Ascending aorta (tissue), 2 donors: ENCODE measurements around the gene PSME2. TPM values are rescaled to one million over a fixed set of nuclear protein-coding genes. Genes with fewer than 3 reads are reported as not detected.

Experiments used
- DNase-seq, 2 donors: peaks; one replicate each; pipeline ENCODE4 v3.0.0-alpha.2; 2019; ENCODE audit warnings: low spot score in 2 of 2
- H3K27ac ChIP-seq, 2 donors: fragments of 200-600 bp; sonication (generic); one replicate each; pipeline ENCODE4 v1.5.1; 2016 to 2017; ENCODE audit warnings: mild to moderate bottlenecking in 1 of 2
- H3K27me3 ChIP-seq: fragments of 200-600 bp; sonication (generic); one replicate; pipeline ENCODE4 v1.5.1; 2017
- H3K36me3 ChIP-seq, 2 donors: fragments of 200-600 bp; sonication (generic); one replicate each; pipeline ENCODE4 v1.5.1; 2016
- H3K4me1 ChIP-seq, 2 donors: fragments of 200-600 bp; sonication (generic); one replicate each; pipeline ENCODE4 v1.5.1; 2016 to 2017; ENCODE audit warnings: mild to moderate bottlenecking in 1 of 2
- H3K4me3 ChIP-seq, 2 donors: fragments of 200-600 bp; sonication (generic); one replicate each; pipeline ENCODE4 v1.5.1; 2016 to 2017; ENCODE audit warnings: mild to moderate bottlenecking in 1 of 2
- H3K9me3 ChIP-seq, 2 donors: fragments of 200-600 bp; sonication (generic); one replicate each; pipeline ENCODE4 v1.5.1; 2016
- intact Hi-C: fragments of 100-400 bp; cut with DNase I; formaldehyde crosslinking; loops from one replicate; pipeline ENCODE4 v1.15.1; 2023
- total RNA-seq: library from RNA; depleted of rRNA; stranded (reverse); fragments of >200 nt; gene quantifications from one replicate; pipeline ENCODE4 v1.1.0, GENCODE V29; 2016
- TF ChIP-seq, protein P1 (sequence below), 3 experiments: fragments of 200-600 bp in 2 of 3; fragments of 450-650 bp in 1 of 3; sonication (generic) in 2 of 3; IDR thresholded peaks; one replicate each; pipeline ENCODE4 v1.5.1; 2016 to 2019; ENCODE audit warnings: antibody characterized with exemption in 3 of 3, mild to moderate bottlenecking in 1 of 3, moderate library complexity in 1 of 3

The PSME2 gene
- total RNA-seq, 1 donor from 2014 or later = 100 TPM

DNA sequence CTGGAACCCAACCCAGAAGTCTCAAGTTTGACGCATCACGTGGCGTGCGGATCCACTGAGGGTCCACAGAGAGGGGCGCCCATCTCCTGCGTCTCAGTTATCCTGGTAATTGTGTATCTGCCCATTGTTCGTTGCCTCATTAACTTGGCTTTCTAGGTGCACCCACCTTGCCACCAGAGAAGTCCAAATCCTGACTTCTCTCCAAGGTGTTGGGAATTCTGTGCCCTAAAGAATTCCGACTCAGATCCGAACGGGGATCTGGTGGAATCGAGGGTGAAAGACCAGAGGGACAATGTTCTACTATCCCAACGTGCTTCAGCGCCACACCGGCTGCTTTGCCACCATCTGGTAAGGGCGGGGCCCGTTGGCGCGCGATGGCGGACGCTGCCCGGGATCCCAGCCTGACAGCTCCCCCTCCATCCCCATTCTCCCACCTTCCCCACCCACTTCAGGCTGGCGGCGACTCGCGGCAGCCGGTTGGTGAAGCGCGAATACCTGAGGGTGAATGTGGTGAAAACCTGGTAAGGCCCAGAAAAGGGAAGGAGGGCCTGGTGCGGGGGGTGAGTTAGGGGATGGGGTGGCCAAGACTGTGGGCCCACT is 26.0 kb upstream of the PSME2 start:
- Histone ChIP-seq H3K27me3 (no peaks in the 10 kb centered on the region), H3K36me3 (peaks cover 5 to 20% of the 10 kb centered on the region in 2 donors), H3K9me3 (no peaks in the 10 kb centered on the region), H3K4me1 (peaks cover 2 to 6% of the 10 kb centered on the region in 2 donors), H3K4me3 (peak overlapping the region; percentile 27 to 58), H3K27ac (peak overlapping the region in 1 of 2 donors; percentile 18)
- TF ChIP-seq, protein P1, sequence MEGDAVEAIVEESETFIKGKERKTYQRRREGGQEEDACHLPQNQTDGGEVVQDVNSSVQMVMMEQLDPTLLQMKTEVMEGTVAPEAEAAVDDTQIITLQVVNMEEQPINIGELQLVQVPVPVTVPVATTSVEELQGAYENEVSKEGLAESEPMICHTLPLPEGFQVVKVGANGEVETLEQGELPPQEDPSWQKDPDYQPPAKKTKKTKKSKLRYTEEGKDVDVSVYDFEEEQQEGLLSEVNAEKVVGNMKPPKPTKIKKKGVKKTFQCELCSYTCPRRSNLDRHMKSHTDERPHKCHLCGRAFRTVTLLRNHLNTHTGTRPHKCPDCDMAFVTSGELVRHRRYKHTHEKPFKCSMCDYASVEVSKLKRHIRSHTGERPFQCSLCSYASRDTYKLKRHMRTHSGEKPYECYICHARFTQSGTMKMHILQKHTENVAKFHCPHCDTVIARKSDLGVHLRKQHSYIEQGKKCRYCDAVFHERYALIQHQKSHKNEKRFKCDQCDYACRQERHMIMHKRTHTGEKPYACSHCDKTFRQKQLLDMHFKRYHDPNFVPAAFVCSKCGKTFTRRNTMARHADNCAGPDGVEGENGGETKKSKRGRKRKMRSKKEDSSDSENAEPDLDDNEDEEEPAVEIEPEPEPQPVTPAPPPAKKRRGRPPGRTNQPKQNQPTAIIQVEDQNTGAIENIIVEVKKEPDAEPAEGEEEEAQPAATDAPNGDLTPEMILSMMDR (IDR thresholded peaks at IDR 0.05) = no peak
- intact Hi-C loops = no loop called here
- DNase-seq = no peak

DNA sequence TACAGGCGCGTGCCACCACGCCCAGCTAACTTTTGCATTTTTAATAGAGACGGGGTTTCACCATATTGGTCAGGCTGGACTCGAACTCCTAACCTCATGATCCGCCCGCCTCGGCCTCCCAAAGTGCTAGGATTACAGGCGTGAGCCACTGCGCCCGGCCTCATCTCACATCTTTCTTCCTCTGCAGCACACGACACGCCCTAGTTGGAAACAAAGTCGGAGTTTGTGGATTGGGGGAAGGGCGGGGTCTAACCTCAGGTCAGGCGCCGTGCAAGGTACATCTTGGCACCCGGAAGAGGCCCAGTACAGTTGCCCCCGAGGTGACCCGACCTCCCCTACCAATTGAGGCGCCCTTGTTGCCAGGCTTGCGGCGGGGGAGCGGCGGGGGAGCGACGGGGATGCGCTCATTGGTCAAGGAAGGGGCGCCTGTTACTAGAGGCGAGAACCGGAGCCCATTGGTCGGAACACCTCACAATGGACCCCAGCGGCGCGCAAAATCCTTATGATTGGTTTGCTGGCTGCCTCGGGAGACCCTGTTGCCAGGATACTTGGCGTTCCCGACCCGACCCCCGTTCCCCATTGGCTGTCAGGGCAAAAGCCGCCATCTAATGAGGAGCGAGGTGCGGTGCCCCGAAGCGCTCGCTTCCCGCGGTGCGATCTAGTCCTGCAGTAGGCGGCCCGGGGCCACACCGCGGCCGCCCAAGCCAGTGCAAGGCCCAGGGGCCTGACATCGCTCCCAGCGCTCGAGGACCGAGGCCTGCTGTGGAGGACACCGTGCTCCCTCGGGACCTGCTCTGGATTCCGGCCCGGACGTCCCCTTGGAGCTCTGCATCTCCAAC is 25.2 kb upstream of the PSME2 start, which contains the start of gene REC8:
TSS of gene REC8 (plus strand) at position 659 of the 839 bp plus-strand sequence. CDS start 473 bp downstream, outside the sequence.
- no peaks in the 10 kb centered on the region for H3K27me3 ChIP-seq
- intact Hi-C loops = no loop called here
- TF ChIP-seq, protein P1 (IDR thresholded peaks at IDR 0.05) = no peak
- peaks cover 2 to 6% of the 10 kb centered on the region in 2 donors for H3K4me1 ChIP-seq
- peaks cover 9 to 19% of the 10 kb centered on the region in 2 donors for H3K36me3 ChIP-seq
- peak; percentile 38 to 85 for DNase-seq
- no peaks in the 10 kb centered on the region for H3K9me3 ChIP-seq
- H3K4me3 ChIP-seq = peak within 1 kb of the TSS; percentile 27 to 58
- peak within 1 kb of the TSS; percentile 1 to 18 for H3K27ac ChIP-seq

DNA sequence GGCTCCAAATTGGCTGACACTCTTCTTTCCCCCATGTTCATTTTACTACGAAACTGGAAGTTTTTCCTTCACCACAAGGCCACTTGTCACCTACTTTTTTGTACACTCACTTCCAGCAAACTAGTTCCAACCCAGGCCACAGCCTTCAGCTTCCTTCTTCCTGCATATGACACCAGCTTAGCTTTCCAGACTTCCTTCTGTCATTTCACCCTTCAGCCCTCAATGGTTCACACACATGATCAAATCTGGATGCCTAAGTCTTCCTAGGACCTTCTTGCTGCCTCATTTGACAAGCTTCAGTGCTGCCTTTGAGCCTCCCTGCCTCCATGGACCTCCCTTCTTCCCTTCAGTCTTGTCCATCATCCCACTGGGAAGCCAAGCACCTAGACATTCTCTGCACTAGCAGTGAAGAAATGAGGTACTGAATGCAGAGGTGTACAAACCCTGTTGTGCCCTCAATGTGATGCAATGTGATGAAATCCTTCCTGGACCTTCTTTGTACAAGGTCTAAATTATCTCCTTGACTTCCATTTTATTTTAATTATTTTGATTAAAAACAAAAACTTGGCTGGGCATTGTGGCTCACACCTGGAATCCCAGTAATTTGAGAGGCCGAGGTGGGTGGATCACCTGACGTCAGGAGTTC is 21.2 kb upstream of the PSME2 start:
- Histone ChIP-seq H3K36me3 (peaks cover 49 to 56% of the 10 kb centered on the region in 2 donors), H3K27ac (no peak overlapping the region), H3K9me3 (no peaks in the 10 kb centered on the region), H3K27me3 (no peaks in the 10 kb centered on the region), H3K4me1 (peaks cover 8 to 12% of the 10 kb centered on the region in 2 donors), H3K4me3 (no peak overlapping the region)
- intact Hi-C loops = no loop called here
- TF ChIP-seq, protein P1 (IDR thresholded peaks at IDR 0.05) = no peak
- no peak for DNase-seq

DNA sequence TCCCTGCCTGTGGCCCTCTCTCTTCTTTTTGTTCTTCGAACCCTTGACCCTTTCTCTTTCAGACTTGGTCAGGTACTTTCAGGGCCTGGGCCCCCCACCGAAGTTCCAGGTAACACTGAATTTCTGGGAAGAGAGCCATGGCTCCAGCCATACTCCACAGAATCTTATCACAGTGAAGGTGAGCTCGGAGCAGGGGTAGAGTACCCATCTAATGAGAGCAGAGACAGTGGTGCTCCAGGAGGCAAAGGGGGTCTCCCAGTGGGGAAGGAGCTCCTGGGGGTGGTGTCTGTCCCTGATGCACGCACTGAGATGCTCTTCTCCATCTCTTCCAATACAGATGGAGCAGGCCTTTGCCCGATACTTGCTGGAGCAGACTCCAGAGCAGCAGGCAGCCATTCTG is 19.4 kb upstream of the PSME2 start:
- no peaks in the 10 kb centered on the region for H3K9me3 ChIP-seq
- peaks cover 9 to 12% of the 10 kb centered on the region in 2 donors for H3K4me1 ChIP-seq
- no peak overlapping the region for H3K27ac ChIP-seq
- intact Hi-C loops = no loop called here
- no peaks in the 10 kb centered on the region for H3K27me3 ChIP-seq
- H3K36me3 ChIP-seq = peaks cover 50 to 56% of the 10 kb centered on the region in 2 donors
- TF ChIP-seq, protein P1 (IDR thresholded peaks at IDR 0.05) = no peak
- DNase-seq = no peak
- no peak overlapping the region for H3K4me3 ChIP-seq

DNA sequence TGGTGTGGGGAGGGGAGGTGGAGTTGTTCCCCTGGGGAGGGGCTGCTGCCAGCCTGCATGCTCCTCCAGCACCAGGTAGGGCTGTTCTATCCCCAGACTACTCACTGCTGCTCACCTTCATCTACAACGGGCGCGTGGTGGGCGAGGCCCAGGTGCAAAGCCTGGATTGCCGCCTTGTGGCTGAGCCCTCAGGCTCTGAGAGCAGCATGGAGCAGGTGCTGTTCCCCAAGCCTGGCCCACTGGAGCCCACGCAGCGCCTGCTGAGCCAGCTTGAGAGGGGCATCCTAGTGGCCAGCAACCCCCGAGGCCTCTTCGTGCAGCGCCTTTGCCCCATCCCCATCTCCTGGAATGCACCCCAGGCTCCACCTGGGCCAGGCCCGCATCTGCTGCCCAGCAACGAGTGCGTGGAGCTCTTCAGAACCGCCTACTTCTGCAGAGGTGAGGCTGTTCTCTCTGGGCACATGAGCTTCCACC is 18.1 kb upstream of the PSME2 start:
- Histone ChIP-seq H3K4me3 (no peak overlapping the region), H3K36me3 (peaks cover 50 to 64% of the 10 kb centered on the region in 2 donors), H3K27me3 (no peaks in the 10 kb centered on the region), H3K27ac (no peak overlapping the region), H3K4me1 (peaks cover 9 to 12% of the 10 kb centered on the region in 2 donors), H3K9me3 (no peaks in the 10 kb centered on the region)
- TF ChIP-seq, protein P1 (IDR thresholded peaks at IDR 0.05) = no peak
- intact Hi-C loops = no loop called here
- no peak for DNase-seq
